ENCODE measurements around the gene ZNF664.

DNA sequence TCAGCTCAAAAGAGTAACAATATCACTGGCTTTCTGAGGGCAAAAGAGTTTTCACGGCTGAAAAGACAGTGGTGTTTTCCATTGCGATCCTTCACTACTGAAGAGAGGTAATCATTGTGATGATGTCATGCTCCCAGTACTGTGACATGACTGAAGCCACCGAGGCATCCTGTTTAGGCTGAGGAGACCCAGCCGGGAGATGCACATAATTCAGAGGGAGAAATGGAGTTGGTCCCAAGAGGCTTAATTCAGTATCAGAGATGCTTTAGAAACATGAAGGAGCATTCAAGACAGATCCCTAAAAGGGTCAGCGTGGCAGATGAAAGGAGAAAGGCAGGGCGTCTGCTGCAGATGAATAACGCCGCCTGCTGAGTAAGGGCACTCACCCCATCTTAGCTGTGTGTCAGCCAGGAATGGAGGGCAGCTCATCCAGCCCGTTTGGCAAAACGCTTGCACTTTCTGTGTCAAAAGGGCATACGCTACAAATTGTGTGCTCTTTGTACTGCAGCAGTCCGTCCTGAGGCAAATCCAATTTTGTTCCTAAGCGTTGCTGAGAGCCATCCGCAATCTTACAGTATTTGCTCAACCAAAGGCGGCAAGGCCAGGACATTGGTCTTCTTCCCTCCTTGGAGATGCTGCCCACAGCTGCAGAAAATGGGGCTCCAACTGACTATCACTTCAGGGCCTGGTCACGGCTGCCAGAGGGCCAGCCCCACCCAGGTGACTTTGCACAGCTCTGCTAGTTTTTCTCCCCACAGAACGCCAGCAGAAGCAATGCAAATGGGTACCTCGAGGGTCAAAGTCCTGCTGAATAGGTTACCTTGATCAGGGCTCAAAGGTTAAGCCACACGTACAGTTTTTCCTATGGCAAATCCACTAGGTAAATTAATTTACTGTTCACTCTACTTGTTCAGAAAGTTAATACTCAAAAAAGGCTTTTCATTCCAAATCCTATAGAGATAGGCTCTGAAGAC is 23.9 kb upstream of the ZNF664 start:
- TF ChIP-seq CTCF (IDR thresholded peaks at IDR 0.05; ENCODE audit: poor library complexity, severe bottlenecking) (no peak), POLR2AphosphoS5 (IDR thresholded peaks at IDR 0.05) (no peak), EP300 (conservative IDR thresholded peaks at IDR 0.05; ENCODE audit: poor library complexity, severe bottlenecking) (no peak), TAF1 (IDR thresholded peaks at IDR 0.05; ENCODE audit: low read depth) (no peak), EZH2 (IDR thresholded peaks at IDR 0.05; ENCODE audit: borderline replicate concordance, insufficient read depth, low read length, poor library complexity, severe bottlenecking) (no peak)
